SK-N-SH (cell line): ENCODE measurements around the gene PYGO1. TPM values are rescaled to one million over a fixed set of nuclear protein-coding genes. Genes with fewer than 3 reads are reported as not detected.
"Not testable (repeated sequence)": the region's sequence is repeated elsewhere in the genome, so short reads cannot be mapped to it uniquely, and the experiment has no call there.

ENCODE experiments used
- CTCF ChIA-PET: fragments of 300-600, 350-600 bp; formaldehyde crosslinking; extraction: SDS; loops from one replicate; lab custom pipeline; 2021; lab: Yijun Ruan, JAX
- POLR2A ChIA-PET: fragments of 350-600 bp; sonication (Branson Sonifier 250); formaldehyde crosslinking; extraction: SDS; loops from one replicate; lab custom pipeline; 2020; ENCODE audit warnings: antibody characterized with exemption, inconsistent platforms; lab: Yijun Ruan, JAX
- DNase-seq: peaks from one replicate; pipeline ENCODE4 v3.0.0; 2012
- H2AFZ ChIP-seq: fragments of 200-600 bp; sonication (generic); 2 replicates; pipeline ENCODE4 v1.8.1; 2016; ENCODE audit warnings: antibody characterized with exemption, mild to moderate bottlenecking, low read depth
- H3F3A ChIP-seq: fragments of 200-600 bp; sonication (generic); replicated peaks from 2 replicates; pipeline ENCODE3; 2016; ENCODE audit warnings: antibody characterized with exemption, mild to moderate bottlenecking; ENCODE audit not compliant: insufficient read depth
- H3K27ac ChIP-seq, 2 experiments: fragments of 200-500 bp in 1 of 2; fragments of 200-600 bp in 1 of 2; sonication (Bioruptor generic) in 1 of 2; sonication (generic), shearing (Covaris generic) in 1 of 2; 2 replicates each; pipeline versions ENCODE4 v1.5.1 to v1.6.1; 2014 to 2016; ENCODE audit warnings: low read depth in 2 of 2, inconsistent platforms in 1 of 2, low read length in 1 of 2, mild to moderate bottlenecking in 1 of 2, mixed read lengths in 1 of 2
- H3K27me3 ChIP-seq: fragments of 200-600 bp; sonication (generic), shearing (Covaris generic); 2 replicates; pipeline ENCODE4 v1.6.1; 2016; ENCODE audit warnings: mixed run types; ENCODE audit not compliant: insufficient read depth
- H3K36me3 ChIP-seq, 2 experiments: fragments of 200-500 bp in 1 of 2; fragments of 200-600 bp in 1 of 2; sonication (Bioruptor generic) in 1 of 2; sonication (generic) in 1 of 2; replicated peaks in 1 of 2; 2 replicates each; pipeline versions ENCODE3 to v1.5.1; 2014 to 2016; ENCODE audit warnings: low read length in 1 of 2, mild to moderate bottlenecking in 1 of 2; ENCODE audit not compliant: insufficient read depth in 2 of 2, control insufficient read depth in 1 of 2
- H3K4me1 ChIP-seq, 2 experiments: fragments of 200-500 bp in 1 of 2; fragments of 200-600 bp in 1 of 2; sonication (Bioruptor generic) in 1 of 2; sonication (generic), shearing (Covaris generic) in 1 of 2; 2 replicates each; pipeline versions ENCODE4 v1.5.1 to v1.6.1; 2014 to 2016; ENCODE audit warnings: low read depth in 1 of 2, low read length in 1 of 2, mixed run types in 1 of 2; ENCODE audit not compliant: insufficient read depth in 2 of 2, control insufficient read depth in 1 of 2
- H3K4me2 ChIP-seq: fragments of 200-600 bp; sonication (generic), shearing (Covaris generic); 2 replicates; pipeline ENCODE4 v1.6.1; 2017; ENCODE audit warnings: mixed run types
- H3K4me3 ChIP-seq, 2 experiments: fragments of 200-500 bp in 1 of 2; fragments of 200-600 bp in 1 of 2; sonication (Bioruptor generic) in 1 of 2; sonication (generic), shearing (Covaris generic) in 1 of 2; 2 replicates each; pipeline versions ENCODE4 v1.5.1 to v1.8.1; 2014 to 2016; ENCODE audit warnings: low read depth in 2 of 2, inconsistent platforms in 1 of 2, low read length in 1 of 2, mild to moderate bottlenecking in 1 of 2, mixed read lengths in 1 of 2, moderate library complexity in 1 of 2
- H3K79me2 ChIP-seq: fragments of 200-600 bp; sonication (generic); 2 replicates; pipeline ENCODE4 v1.8.1; 2017; ENCODE audit warnings: mild to moderate bottlenecking; ENCODE audit not compliant: insufficient read depth
- H3K9ac ChIP-seq: fragments of 200-600 bp; sonication (generic); 2 replicates; pipeline ENCODE4 v1.6.1; 2017; ENCODE audit warnings: mixed run types
- H3K9me2 ChIP-seq: fragments of 200-600 bp; sonication (generic); 2 replicates; pipeline ENCODE4 v1.6.1; 2017; ENCODE audit warnings: mixed run types
- H3K9me3 ChIP-seq: fragments of 200-600 bp; sonication (generic); 2 replicates; pipeline ENCODE4 v1.6.1; 2017; ENCODE audit warnings: mixed run types, mild to moderate bottlenecking, moderate library complexity
- H4K20me1 ChIP-seq: fragments of 200-600 bp; sonication (generic); 2 replicates; pipeline ENCODE4 v1.6.1; 2017; ENCODE audit warnings: mild to moderate bottlenecking, mixed run types; ENCODE audit not compliant: insufficient read depth
- ELF1 ChIP-seq: IDR thresholded peaks from 2 replicates; pipeline ENCODE4 v1.4.0; 2012
- MEF2A ChIP-seq: IDR thresholded peaks from 2 replicates; pipeline ENCODE4 v1.4.0; 2012; ENCODE audit warnings: low read depth, borderline replicate concordance
- RAD21 ChIP-seq: IDR thresholded peaks from 2 replicates; pipeline ENCODE4 v1.6.1; 2012; ENCODE audit warnings: mild to moderate bottlenecking, low read length
- TAF1 ChIP-seq: IDR thresholded peaks from 2 replicates; pipeline ENCODE4 v1.6.1; 2012; ENCODE audit warnings: low read depth, mild to moderate bottlenecking, low read length, moderate library complexity, borderline replicate concordance
- TCF12 ChIP-seq: IDR thresholded peaks from 2 replicates; pipeline ENCODE4 v1.4.0; 2012
- TEAD4 ChIP-seq: IDR thresholded peaks from 2 replicates; pipeline ENCODE4 v1.4.0; 2012; ENCODE audit warnings: mild to moderate bottlenecking, borderline replicate concordance; ENCODE audit not compliant: insufficient read depth
- WGBS: methylation state at CpG from one replicate; pipeline ENCODE4 v1.1.6; 2017; ENCODE audit warnings: low lambda C conversion rate; 5-methylcytosine and 5-hydroxymethylcytosine counted together
- polyA plus RNA-seq, 3 experiments: library from polyadenylated mRNA; depleted of rRNA; stranded (reverse); fragments of >200 nt; gene quantifications; 2 replicates each; pipeline ENCODE4 v1.2.3, GENCODE V29; 2012
- TF ChIP-seq, protein P1 (sequence below): fragments of 150-350 bp; IDR thresholded peaks from 2 replicates; pipeline ENCODE4 v1.6.1; 2016; ENCODE audit warnings: mild to moderate bottlenecking, low read depth, low read length
- TF ChIP-seq, protein P2 (sequence below): IDR thresholded peaks from 2 replicates; pipeline ENCODE4; 2012

Gene PYGO1
- polyA plus RNA-seq, 1 of the 3 experiments (the other 2 are of a cell fraction): 2.3 TPM

DNA sequence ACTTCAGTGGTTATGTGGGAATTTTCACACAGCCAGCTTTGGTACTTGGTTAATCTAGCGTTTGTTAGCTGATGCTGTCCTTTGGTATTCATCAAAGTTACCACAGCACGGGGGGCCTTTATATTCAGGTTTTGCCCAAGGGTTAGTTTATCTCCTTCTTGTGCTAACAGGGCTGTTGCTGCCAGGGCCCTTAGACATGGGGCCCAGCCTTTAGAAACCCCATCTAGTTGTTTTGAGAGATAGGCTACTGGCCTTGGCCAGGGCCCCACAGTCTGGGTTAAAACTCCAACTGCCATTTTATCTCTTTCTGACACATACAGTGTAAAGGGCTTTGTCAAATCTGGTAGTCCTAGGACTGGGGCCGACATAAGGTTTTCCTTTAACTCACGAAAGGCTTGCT, 72.7 kb downstream of the PYGO1 start:
- TF ChIP-seq TEAD4: no peak
- no peak for TF ChIP-seq TAF1
- H3K27me3 ChIP-seq: no peaks in the 10 kb centered on the region
- H3K9me2 ChIP-seq: no peaks in the 10 kb centered on the region
- POLR2A ChIA-PET: no interaction called here
- H3K4me1 ChIP-seq: no peaks in the 10 kb centered on the region
- whole genome bisulfite sequencing: 70% methylated on average over 4 of the region's 4 CpGs
- no peak overlapping the region for H3K4me3 ChIP-seq
- H3K4me2 ChIP-seq: no peak overlapping the region
- H3K9ac ChIP-seq: no peak overlapping the region
- H2AFZ ChIP-seq: no peak overlapping the region
- no peak overlapping the region for H3K27ac ChIP-seq
- no peak for DNase-seq
- H3K36me3 ChIP-seq: no peaks in the 10 kb centered on the region
- no peaks in the 10 kb centered on the region for H3F3A ChIP-seq
- H3K79me2 ChIP-seq: no peaks in the 10 kb centered on the region
- no peaks in the 10 kb centered on the region for H4K20me1 ChIP-seq
- H3K9me3 ChIP-seq: no peaks in the 10 kb centered on the region
- CTCF ChIA-PET: interaction anchor here (4.9 kb wide), 1 partner anchor 11 kb away, joined by 22 read pairs; no protein-coding TSS in a partner anchor

DNA sequence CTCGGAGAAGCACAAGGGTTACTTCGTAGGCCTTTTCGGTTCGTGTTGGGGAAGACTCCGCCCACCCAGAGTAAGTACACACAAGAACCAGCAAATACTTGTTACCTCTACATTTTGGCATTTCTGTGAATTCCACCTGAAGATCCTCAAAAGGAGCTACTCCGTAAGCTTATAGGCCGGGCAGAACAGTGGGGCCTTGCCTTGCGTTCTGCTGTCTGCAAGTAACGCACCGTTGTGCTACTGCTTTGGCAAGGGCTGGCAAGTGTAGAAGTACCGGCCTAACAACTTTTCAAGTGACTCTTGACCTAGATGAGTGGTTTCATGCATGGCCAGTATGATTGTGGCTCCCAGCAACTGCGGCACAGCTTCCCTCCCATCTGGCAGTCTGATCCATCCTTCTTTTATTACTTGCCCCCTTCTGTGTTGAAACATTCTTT, 73.7 kb downstream of the PYGO1 start:
- Histone ChIP-seq H3K36me3 (no peaks in the 10 kb centered on the region), H3K9ac (no peak overlapping the region), H3K27me3 (no peaks in the 10 kb centered on the region), H4K20me1 (no peaks in the 10 kb centered on the region), H3K9me2 (no peaks in the 10 kb centered on the region), H3K4me2 (no peak overlapping the region)
- CTCF ChIA-PET: interaction anchor here (0.6 to 4.9 kb wide), 2 partner anchors 12 to 335 kb away, joined by 3 to 22 read pairs; no protein-coding TSS in a partner anchor
- TF ChIP-seq MEF2A (no peak), RAD21 (no peak), ELF1 (no peak), TCF12 (no peak)
- TF ChIP-seq, protein P1, sequence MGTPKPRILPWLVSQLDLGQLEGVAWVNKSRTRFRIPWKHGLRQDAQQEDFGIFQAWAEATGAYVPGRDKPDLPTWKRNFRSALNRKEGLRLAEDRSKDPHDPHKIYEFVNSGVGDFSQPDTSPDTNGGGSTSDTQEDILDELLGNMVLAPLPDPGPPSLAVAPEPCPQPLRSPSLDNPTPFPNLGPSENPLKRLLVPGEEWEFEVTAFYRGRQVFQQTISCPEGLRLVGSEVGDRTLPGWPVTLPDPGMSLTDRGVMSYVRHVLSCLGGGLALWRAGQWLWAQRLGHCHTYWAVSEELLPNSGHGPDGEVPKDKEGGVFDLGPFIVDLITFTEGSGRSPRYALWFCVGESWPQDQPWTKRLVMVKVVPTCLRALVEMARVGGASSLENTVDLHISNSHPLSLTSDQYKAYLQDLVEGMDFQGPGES: no peak
- TF ChIP-seq, protein P2, sequence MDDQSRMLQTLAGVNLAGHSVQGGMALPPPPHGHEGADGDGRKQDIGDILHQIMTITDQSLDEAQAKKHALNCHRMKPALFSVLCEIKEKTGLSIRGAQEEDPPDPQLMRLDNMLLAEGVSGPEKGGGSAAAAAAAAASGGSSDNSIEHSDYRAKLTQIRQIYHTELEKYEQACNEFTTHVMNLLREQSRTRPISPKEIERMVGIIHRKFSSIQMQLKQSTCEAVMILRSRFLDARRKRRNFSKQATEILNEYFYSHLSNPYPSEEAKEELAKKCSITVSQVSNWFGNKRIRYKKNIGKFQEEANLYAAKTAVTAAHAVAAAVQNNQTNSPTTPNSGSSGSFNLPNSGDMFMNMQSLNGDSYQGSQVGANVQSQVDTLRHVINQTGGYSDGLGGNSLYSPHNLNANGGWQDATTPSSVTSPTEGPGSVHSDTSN: no peak
- TF ChIP-seq, all 33 proteins: peak for 0
- POLR2A ChIA-PET: interaction anchor here (0.6 kb wide), 1 partner anchor 182 kb away, joined by 3 read pairs; no protein-coding TSS in a partner anchor
- Histone ChIP-seq H3K9me3 (no peaks in the 10 kb centered on the region), H3K79me2 (no peaks in the 10 kb centered on the region), H2AFZ (no peak overlapping the region), H3K4me3 (no peak overlapping the region), H3K4me1 (no peaks in the 10 kb centered on the region), H3F3A (no peaks in the 10 kb centered on the region), H3K27ac (no peak overlapping the region)
- WGBS: 93% methylated on average over 12 of the region's 12 CpGs
- no peak for DNase-seq

DNA sequence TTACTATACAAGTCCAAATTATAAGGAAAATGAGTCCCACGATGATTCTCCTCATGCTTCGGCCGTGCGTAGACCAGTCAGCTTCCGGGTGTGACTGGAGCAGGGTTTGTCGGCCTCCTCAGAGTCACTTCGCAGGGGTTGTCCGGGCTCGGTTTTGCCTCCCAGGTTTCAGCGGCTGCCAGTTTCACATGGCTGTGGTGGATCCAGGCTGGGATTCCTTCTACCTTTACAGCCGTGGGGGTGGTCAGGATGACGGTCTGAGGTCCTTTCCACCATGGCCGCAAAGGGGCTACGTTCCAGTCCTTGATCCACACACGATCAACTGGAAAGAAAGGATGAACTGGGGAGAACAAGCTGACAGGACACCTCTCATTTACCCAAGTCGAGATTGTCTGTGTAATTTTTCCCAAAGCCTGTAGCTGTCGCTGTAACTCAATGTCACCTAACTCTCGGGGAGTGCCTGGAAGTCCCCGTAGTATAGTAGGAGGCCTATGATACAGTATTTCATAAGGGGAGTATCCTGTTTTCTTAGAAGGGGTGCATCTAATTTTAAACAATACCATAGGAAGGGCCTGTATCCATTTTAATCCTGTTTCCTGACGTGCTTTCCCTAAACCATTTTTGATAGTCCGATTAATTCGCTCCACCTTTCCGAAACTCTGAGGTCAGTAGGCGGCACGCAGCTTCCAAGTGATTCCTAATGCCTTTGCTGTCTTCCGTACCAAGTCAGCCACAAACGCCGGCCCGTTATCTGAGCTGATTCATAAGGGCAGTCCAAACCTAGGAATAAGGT, 74.3 kb downstream of the PYGO1 start:
- CTCF ChIA-PET: interaction anchor here (0.6 to 4.9 kb wide), 3 partner anchors 12 to 336 kb away, joined by 3 to 22 read pairs (median 3); no protein-coding TSS in a partner anchor
- not testable (repeated sequence) for H3K27me3 ChIP-seq, H3K36me3 ChIP-seq, H3K4me1 ChIP-seq, H3K4me3 ChIP-seq, H3K9me2 ChIP-seq, H3K9ac ChIP-seq, DNase-seq, H3F3A ChIP-seq, H4K20me1 ChIP-seq, H2AFZ ChIP-seq, H3K27ac ChIP-seq, H3K79me2 ChIP-seq, H3K9me3 ChIP-seq, H3K4me2 ChIP-seq
- POLR2A ChIA-PET: interaction anchor here (0.6 kb wide), 1 partner anchor 384 kb away, joined by 3 read pairs; no protein-coding TSS in a partner anchor
- 81% methylated on average over 19 of the region's 29 CpGs for WGBS
- peak; percentile 56 for TF ChIP-seq RAD21
